ENCODE measurements around the gene ITGA8. TPM values are rescaled to one million over a fixed set of nuclear protein-coding genes. Genes with fewer than 3 reads are reported as not detected.

Gene ITGA8
- total and polyA plus RNA-seq, 2 of the 4 experiments (the other 2 are of a cell fraction), result under 0.01 to 0.02 TPM

DNA sequence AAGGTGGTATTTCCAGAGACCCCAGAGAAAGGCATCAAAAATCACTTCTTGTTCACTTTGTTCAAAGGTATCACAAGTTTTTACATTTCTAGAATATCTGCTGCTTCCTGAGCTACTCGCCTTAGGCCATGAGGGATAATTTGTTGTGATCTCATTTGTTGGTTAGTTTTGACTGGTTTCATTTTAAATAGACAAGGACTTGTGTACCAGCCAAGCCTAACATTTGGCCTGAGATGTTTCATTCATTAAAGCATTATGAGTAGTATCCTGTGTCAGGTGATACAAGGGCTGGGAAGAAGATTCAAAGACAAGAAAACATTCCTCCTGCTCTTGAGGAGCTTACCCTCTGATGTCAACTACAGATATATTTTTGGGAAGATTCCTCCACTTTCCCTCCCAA, 178.3 kb downstream of the ITGA8 start:
- ATAC-seq (ENCODE audit: low read depth) (no peak), DNase-seq (no peak)
- no peaks in the 10 kb centered on the region for H4K20me1 ChIP-seq (ENCODE audit: insufficient read depth, low read length)
- H2BK20ac ChIP-seq (ENCODE audit: low read depth, low read length), result no peak overlapping the region
- no CpG with 5 or more reads among the region's 1 CpG for WGBS, 2 experiments (ENCODE audit: extremely low coverage in 2 of 2, insufficient read length in 1 of 2)
- H3K14ac ChIP-seq (replicated peaks; ENCODE audit: low read depth, low read length), result no peak overlapping the region
- no peak overlapping the region for H2AK5ac ChIP-seq (ENCODE audit: low read depth, low read length)
- H3K36me3 ChIP-seq (ENCODE audit: control insufficient read depth, insufficient read depth, low read length), result no peaks in the 10 kb centered on the region
- H3K56ac ChIP-seq (ENCODE audit: extremely low read depth, insufficient read depth, low read length), result no peak overlapping the region
- dilution Hi-C loops (cut with HindIII; ENCODE audit: low sequenced_read_pairs, unreplicated experiment) (no loop called here), in situ Hi-C loops (cut with MboI; ENCODE audit: low sequenced_read_pairs) (no loop called here), intact Hi-C loops (cut with micrococcal nuclease) (no loop called here)
- H3K9ac ChIP-seq (ENCODE audit: low read depth, low read length), result no peak overlapping the region
- no peak overlapping the region for H3K18ac ChIP-seq (ENCODE audit: low read depth, low read length)
- no peak overlapping the region for H4K5ac ChIP-seq (ENCODE audit: low read depth, low read length)
- H3K9me3 ChIP-seq (ENCODE audit: control insufficient read depth, insufficient read depth, low read length), result peaks cover 4% of the 10 kb centered on the region
- no peak overlapping the region for H4K8ac ChIP-seq (ENCODE audit: low read depth in 2 of 2, low read length in 2 of 2)
- H3K27me3 ChIP-seq (ENCODE audit: control insufficient read depth, insufficient read depth, low read length), result peaks cover under 1% of the 10 kb centered on the region; the same call in 1 of the 2 replicates
- no peak overlapping the region for H3K4ac ChIP-seq (ENCODE audit: low read depth, low read length)
- H3K4me2 ChIP-seq (ENCODE audit: low read depth, low read length), result no peak overlapping the region
- ChIA-PET POLR2A (ENCODE audit: unreplicated experiment) (interaction anchor here (0.7 kb wide), 1 partner anchor 446 kb away, joined by 8 read pairs; no protein-coding TSS in a partner anchor), CTCF (no interaction called here)
- no peak overlapping the region for H2BK5ac ChIP-seq (ENCODE audit: low read depth, low read length, poor library complexity, severe bottlenecking)
- no peak overlapping the region for H3K23ac ChIP-seq (ENCODE audit: low read depth, low read length)
- H3K79me1 ChIP-seq (ENCODE audit: low read depth in 1 of 2, low read length in 2 of 2), result no peaks in the 10 kb centered on the region
- H3K27ac ChIP-seq (ENCODE audit: insufficient read depth, low read length), result no peak overlapping the region
- H4K91ac ChIP-seq (ENCODE audit: insufficient read depth, low read depth, low read length), result no peak overlapping the region
- no peaks in the 10 kb centered on the region for H3K4me1 ChIP-seq (ENCODE audit: control insufficient read depth, insufficient read depth, low read length)
- H2AK9ac ChIP-seq (replicated peaks; ENCODE audit: low read depth, low read length, poor library complexity), result no peak overlapping the region
- no peak overlapping the region for H2BK15ac ChIP-seq (ENCODE audit: low read depth, low read length)
- no peak overlapping the region for H2AFZ ChIP-seq (replicated peaks; ENCODE audit: low read length, poor library complexity)
- H3K9me1 ChIP-seq (ENCODE audit: insufficient read depth, low read length), result no peaks in the 10 kb centered on the region
- no peak overlapping the region for H3K4me3 ChIP-seq (ENCODE audit: insufficient read depth, low read depth, low read length)
- H2BK120ac ChIP-seq (ENCODE audit: low read depth, low read length), result no peak overlapping the region
- no TSS peak for BruUV-seq (replicated peaks)
- TF ChIP-seq, protein P1, sequence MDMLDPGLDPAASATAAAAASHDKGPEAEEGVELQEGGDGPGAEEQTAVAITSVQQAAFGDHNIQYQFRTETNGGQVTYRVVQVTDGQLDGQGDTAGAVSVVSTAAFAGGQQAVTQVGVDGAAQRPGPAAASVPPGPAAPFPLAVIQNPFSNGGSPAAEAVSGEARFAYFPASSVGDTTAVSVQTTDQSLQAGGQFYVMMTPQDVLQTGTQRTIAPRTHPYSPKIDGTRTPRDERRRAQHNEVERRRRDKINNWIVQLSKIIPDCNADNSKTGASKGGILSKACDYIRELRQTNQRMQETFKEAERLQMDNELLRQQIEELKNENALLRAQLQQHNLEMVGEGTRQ (IDR thresholded peaks at IDR 0.05; ENCODE audit: low read depth, low read length), result no peak
- TF ChIP-seq, protein P2, sequence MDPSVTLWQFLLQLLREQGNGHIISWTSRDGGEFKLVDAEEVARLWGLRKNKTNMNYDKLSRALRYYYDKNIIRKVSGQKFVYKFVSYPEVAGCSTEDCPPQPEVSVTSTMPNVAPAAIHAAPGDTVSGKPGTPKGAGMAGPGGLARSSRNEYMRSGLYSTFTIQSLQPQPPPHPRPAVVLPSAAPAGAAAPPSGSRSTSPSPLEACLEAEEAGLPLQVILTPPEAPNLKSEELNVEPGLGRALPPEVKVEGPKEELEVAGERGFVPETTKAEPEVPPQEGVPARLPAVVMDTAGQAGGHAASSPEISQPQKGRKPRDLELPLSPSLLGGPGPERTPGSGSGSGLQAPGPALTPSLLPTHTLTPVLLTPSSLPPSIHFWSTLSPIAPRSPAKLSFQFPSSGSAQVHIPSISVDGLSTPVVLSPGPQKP (IDR thresholded peaks at IDR 0.05; ENCODE audit: borderline replicate concordance, low read depth, low read length), result no peak
- TF ChIP-seq RAD21 (IDR thresholded peaks at IDR 0.05; ENCODE audit: low read length) (no peak), POLR2A (IDR thresholded peaks at IDR 0.05; ENCODE audit: low read depth, low read length) (no peak), CEBPB (IDR thresholded peaks at IDR 0.05; ENCODE audit: low read depth, low read length) (no peak), MAZ (IDR thresholded peaks at IDR 0.05; ENCODE audit: borderline replicate concordance, low read depth, low read length) (no peak), RFX5 (IDR thresholded peaks at IDR 0.05; ENCODE audit: low read depth, low read length) (no peak), RCOR1 (IDR thresholded peaks at IDR 0.05; ENCODE audit: insufficient replicate concordance, low read length) (no peak)
- TF ChIP-seq, protein P3, sequence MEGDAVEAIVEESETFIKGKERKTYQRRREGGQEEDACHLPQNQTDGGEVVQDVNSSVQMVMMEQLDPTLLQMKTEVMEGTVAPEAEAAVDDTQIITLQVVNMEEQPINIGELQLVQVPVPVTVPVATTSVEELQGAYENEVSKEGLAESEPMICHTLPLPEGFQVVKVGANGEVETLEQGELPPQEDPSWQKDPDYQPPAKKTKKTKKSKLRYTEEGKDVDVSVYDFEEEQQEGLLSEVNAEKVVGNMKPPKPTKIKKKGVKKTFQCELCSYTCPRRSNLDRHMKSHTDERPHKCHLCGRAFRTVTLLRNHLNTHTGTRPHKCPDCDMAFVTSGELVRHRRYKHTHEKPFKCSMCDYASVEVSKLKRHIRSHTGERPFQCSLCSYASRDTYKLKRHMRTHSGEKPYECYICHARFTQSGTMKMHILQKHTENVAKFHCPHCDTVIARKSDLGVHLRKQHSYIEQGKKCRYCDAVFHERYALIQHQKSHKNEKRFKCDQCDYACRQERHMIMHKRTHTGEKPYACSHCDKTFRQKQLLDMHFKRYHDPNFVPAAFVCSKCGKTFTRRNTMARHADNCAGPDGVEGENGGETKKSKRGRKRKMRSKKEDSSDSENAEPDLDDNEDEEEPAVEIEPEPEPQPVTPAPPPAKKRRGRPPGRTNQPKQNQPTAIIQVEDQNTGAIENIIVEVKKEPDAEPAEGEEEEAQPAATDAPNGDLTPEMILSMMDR (conservative IDR thresholded peaks at IDR 0.05; ENCODE audit: low read depth, low read length), result no peak
